HG03095 (cell line): ENCODE results near the gene UNC79.

Experiments
- ATAC-seq: cut with Tn5 transposase; IDR thresholded peaks from one replicate; pipeline ENCODE4 v1.9.1; 2021; ENCODE audit warnings: moderate library complexity; ENCODE audit not compliant: unreplicated experiment

UNC79 gene

DNA sequence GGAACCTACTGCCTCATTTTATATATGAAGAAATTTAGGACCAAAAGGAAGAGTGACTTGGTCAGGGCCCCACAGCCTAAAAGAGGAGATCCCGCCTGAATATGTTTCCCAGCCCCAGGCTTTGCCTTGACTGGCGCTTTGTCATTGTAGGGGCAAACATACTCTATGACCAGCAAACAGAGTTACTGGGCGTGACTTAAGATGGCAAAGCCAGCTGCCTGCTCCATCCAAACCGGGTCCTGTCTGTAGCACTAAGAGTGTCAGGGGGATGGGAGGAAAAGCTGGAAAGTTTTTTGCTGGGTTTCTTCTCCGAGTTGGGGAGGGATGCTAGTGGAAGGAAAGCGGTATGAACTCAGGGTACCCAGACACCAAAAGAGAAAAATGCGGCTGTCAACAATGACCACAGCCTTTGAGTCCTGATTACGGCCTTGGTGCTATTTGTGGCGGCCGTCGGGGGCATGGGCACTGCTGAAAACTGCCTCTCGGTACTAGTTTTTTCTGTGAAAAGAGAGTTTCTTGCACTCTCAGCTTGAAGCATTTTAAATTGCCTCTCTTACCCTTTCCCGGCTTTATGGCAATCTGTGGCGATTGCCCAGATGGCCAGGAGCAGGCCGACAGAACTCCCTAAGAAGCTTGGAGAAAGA, 274.9 kb downstream of the UNC79 start:
- no peak for ATAC-seq

DNA sequence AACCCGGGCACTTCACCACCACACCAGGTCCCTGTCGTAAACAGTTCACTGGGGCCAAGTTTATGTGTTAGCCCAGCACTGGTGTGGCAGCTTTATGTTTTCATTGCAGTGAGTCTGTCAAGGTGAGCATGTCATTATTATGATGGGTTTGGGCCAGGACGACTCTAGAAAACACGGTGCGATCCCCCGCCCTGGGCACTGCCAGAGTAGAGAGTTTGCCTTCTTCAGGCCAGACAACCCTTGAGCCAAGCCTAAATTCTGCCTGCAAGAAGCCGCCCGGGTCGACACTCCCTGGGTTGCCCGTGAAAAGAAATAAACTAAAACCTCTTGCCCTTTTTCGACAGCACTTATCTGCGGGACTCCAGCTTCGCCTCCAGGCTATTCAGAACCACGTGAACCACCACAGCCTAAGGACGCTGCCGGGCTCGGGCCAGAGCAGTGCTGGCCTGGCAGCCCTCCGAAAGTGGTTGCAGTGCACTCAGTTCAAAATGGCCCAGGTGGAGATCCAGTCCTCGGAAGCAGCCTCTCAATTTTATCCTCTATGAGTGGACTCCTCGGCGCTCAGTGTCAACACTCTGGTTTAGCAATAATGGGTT, 275.7 kb downstream of the UNC79 start:
- ATAC-seq, result no peak

DNA sequence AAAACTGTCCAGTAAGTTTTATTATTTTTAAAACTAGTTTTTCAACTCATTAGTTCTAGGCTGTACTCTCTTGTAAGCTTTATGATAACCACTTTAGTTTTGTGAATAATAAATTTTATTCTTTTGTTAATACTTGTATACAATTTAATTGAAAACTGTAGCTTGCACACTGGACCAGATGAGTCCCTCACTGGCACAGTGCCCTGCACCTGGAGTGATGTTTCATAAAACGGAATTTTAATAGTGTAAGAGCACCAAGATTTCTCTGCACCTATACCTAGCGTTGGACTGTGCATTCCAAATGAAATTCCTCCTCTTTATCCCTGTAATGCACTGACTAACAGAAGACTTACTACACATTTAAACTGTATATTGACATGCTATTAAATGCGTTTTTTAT, 276.7 kb downstream of the UNC79 start:
- ATAC-seq, result no peak

DNA sequence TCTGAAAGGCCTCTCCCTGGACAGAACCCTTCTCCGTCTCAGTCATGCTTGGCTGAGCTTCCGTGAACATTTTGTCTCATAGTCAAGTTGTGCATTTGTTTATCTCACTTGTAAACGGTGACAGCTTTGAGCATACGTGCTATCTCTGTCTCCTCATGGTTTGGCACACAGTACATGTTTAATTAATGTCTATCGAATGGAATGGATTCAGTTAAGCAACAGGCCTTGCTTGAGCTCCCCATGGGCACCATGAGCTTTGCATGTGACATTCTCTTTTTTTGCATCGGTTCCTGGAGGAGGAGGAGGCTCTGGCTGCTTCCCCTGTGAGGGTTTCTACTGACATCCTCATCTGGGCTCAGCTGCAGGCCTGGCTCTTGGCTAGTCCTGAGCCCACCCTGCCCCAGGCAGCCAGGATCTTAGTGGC, 277.6 kb downstream of the UNC79 start:
- ATAC-seq, result no peak

DNA sequence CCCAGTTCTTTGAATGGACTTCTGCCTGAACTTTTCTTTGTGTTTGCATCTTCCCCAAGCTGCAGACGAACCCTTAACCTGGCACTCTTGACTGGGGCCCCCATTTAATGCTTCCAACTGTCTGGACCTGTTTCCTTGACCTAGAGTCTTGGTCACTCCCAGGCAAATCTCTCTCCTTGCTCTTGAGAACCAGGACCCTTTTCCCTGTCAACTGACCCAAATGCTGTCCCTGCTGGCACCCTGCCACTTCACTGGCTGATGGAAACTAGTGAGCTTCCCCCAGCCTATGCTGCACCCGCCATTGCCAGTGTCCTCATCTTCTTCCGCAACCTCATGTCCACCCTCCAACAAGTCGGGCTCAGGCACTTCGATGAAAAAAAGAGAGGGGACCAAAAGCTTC, 278.1 kb downstream of the UNC79 start:
- ATAC-seq, result no peak

DNA sequence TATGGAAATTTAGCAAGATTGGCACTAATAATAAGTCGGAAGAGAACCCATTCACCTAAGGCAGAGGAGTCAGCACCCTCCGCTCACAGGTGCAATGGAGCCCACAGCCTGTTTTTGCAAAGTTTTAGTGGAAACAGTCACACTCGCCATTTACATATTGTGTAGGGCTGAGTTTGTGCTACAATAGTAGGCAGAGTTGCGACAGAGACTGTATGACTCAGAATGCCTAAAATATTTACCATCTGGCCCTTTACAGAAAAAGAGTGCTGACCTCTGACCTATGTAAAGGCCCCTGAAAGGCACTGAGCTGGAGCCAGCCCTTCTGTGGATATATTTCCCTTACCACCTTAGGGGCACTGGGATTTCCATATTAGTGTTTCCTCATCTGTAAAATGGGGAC, 278.5 kb downstream of the UNC79 start:
- no peak for ATAC-seq

DNA sequence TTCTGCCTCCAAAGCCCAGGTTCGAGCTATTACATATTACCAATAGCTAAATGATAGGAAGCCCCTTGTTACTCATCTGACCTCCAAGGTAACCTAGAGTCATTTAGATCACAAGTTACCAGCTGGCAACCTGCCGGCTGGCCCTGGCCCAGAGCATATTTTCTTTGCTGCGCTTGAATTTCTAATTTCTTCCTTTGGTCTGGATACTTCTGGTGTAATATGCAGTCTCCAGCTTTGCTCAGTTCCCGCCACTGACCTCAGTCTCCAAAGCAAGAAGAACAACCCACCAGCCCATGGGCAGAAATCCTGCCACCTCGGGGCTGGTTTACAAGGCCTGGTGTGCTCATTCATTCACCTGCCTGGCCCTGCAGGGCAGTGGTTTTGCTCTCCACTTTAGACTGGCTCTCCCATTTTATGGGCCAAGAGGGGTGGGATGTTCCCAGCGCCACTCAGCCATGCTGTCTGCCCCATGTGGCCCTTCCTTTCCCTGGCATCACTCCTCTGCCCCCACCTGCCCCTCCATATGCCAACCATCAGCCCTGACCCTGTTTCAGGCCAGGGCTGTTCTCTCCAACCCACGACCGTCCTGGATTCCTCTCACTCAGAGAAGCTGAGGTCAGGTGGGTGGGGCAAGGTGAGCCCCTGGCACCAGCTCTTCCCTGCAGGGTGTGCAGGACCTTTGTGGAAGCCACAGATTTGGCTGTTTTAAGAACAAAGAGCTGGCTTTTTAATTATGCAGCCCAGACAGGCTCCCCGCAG, 281.5 kb downstream of the UNC79 start:
- no peak for ATAC-seq

DNA sequence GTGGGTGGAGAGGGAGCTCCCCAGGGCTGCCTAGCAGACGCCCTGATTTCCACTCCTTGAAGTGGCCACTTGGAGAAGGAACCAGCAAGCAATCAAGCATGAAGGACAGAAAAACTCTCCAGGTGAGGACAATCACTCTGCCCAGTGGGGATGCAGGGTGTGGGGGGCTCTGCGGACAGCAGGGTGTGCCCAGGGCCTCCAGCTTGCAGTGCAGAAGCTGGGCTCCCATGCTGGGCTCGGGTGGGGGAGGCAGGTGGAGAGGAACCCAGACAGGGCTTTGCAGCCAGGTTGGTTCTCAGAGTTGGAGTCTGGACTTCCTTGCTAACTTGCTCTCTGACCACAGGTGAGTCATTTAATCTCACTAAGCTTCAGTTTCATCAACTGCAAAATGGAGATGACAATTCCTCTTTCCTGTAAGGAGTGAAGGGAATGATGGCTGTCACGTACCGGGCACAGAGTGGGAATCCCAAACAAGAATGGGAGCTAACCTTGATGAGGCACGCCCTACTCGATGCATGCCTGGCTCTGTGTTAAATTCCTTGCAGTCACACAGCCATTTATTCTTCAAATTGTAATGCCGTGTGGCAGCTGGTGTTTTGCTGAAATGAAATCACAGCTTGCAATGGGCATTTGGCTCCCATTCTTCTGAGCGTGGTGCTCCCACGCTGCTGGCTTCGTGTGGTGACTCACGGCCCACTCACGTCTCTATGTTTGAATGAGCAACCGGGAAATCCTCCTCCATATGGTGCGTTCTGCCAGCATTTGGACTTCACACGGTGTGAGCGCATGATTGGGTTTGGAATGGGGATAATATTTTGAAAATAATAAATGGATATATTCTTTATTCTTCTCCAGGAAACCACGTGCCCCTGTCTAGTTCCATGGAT, 282.3 kb downstream of the UNC79 start:
- ATAC-seq, result no peak

DNA sequence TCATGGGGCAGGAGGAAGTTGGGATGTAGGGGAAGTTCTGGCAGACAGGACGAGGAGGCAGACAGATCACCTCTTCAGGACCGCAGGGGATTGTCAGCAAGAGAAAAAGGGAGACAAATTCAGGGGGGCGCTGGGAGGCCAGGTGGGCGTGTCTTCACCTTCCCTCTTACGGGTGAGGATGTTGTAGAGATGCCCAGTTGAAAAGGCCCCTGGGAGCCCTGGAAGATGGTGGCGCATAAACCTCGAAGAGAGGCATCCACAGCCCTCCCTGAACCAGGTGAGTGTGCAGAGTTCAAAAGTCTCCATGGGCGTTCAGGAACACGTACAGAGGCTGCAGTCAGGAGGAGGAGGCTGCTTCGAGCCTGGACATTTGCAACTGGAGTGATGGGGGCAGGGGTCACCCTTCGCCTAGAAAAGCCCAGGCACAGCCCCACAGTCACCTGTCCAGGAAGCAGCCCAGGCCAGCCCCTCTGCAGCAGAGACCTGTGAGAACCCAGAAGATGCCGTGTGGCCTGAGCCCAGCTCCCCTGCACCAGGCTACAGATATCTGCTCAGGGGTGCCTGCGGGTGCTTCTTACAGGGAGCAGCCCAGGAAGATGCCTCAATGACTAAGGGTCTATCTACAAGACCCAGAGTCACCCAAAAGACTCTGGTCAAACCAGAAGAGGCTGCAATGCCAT, 283.1 kb downstream of the UNC79 start:
- ATAC-seq, result no peak

DNA sequence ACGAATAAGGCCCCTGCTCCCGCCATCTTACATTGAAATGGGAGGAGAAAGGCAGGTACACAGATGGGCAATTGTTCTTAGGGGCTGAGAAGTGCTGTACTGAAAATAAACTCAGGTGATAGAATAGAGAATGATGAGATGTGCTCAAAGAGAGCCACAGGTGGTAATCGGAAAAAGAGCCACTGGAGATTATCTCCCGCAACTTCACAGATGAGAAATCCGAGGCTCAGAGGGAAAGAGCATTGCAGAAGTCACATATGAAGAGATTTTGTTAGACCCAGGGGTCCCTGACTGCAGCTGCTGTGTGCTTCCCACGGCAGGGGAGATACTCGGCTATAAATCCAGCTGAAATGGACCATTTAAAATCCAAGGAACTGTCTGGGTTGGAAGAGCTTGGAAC, 283.9 kb downstream of the UNC79 start:
- no peak for ATAC-seq

DNA sequence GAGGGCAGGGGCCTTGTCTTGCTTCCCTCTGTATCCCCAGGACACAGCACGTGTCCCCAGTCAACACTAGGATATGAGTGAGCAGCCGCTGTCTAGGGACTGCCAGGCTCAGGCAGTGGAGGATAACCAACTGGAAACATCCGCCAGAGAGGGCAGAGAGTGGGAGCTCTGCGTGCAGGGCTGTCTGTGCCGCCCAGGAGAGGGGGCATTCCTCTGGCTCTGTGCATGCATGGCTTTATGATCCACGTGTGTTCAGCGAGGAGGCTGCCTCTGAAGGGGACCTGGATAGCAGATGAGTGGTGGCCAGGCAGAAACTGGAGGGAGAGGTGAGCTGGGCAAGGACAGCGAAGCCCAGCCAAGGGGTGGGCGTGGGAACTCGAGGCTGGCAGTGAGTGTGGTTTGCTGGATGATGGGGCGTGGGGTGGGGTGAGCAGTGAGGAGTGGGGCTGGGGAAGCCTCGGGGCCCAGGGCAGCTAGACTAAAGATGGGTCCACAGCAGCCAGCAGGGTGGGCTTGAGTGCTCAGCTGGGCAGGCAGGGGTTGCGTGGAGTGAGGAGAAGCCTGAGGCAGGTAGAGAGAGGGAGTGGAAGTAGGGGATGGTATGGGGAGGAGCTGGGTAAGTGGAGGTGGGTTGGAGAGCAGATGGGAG, 284.7 kb downstream of the UNC79 start:
- ATAC-seq, result no peak

DNA sequence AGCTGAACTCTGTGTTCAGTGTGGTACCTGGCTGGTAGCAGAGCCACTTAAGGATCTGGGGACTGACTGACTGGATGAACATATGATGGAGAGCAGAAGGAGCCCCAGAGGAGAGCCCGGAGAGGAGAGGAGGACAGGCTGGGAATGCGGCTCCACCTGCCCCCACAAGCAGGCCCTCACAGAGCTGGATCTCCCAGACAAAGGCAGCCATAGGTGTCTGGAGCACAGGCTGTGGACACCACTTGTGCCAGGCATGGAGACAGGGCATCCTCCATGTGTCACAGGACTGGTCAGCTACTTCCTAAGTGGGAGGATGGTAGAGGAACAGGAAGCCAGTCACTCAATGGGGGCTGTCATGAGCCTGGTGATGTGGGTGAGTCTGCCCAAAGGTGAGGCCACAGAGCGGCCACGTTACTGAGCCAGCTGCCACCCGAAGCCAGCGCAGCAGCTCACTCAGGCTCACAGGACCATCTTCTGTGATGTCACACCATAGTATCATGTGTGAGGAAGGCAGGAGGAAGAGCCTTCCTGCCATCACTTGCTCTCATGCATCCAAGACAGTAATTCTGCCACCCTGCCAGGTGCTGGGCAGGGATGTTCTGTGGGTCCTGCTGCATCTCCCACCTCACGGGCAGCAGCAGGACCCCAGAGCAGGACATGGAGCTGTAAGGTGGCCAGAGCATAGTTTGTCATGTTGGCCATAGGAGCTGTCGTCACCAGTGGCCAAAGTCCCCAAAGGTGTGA, 285.4 kb downstream of the UNC79 start:
- ATAC-seq, result no peak

DNA sequence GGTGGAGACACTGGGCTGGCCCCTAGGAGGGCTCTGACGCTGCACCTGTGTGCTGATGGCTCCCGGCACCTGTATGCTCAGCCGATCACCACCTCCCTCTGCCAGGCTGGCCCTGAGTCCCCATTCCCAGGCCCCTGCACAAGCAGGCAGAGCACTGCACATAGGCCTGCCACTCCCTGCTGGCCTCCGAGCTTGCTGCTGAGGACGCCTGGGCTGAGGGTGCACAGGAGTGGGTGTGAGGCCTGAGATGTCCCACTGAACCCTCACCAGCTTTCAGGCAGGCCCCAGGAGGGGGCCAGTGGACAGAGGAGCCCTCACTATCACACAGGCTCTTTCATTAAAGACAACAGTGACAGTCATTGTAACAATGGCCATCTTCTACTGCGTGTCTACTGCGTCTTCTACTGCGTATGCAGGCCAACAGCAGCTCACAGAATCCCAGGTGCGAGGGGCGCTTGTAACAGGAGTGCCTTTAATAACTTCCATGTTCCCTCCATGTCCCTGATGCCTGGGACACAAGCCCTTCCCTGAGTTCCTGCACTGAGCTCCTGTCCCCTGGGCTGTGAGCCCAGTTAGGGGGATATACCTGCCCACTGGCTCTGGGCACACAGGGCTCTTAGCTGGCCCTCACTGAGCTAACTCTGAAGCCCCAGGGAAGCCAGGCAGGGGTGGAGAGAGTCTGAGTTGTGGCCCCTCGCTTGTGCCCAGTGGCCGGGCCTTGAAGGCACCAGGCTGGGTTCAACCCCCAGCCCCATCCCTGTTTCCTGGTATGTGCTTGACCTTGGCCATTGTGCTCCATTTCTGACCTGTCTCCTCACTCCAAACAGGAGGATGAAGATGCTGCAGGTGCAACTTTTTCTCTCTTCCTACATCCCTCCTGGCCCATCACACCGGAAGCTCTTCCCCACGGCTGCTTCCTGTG, 286.3 kb downstream of the UNC79 start:
- no peak for ATAC-seq

DNA sequence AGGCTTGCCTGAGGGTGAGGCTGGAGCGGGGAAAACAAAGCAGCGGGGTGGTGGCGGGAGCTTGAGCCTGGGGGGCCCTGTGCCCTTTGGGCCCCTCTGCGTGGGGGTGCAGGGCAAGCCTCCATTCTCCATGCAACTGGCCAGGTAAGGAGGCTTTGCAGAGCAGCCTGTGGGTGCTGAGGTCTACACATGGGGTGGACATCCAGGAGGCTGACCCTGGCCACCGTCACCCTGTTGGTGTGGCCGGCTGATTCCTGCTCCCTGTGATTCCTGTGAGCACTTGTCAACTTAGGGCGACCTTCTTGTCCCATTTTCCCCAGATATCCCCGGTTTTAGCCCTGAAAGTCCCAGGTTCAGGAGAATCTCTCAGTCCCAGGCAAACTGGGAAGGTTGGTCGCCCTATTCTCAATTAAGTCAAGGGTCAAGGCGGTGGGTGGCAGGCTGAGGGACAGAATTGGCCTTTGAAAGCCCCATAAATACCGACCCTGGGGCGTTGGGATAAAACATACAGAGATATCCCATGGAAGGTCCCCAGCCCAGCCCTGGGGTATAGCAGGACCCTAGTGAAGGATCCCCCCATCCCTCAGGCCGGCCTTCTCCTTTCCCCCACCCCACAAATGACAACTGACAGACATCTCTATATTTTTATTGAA, 287.1 kb downstream of the UNC79 start:
- ATAC-seq, result no peak

DNA sequence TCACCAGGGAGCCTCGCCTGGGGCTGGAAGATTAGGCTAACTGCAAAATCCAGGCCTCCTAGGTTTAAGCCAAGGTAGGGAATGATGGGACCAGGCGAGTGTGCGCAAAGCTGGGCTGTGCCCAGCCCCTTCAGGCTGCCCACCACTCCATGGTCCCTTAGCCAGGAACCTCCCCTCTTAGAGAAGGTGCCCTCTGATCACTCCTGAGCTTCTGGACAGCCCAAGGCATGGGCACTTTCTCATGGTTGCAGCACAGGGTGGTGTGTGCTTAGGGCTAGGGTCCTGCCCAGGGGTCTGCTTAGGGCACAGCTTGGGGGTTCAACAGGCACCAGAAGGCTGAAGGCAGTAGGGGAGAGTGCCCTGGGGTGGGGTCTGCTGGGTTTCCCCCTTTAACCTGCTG, 288.5 kb downstream of the UNC79 start:
- ATAC-seq, result no peak

DNA sequence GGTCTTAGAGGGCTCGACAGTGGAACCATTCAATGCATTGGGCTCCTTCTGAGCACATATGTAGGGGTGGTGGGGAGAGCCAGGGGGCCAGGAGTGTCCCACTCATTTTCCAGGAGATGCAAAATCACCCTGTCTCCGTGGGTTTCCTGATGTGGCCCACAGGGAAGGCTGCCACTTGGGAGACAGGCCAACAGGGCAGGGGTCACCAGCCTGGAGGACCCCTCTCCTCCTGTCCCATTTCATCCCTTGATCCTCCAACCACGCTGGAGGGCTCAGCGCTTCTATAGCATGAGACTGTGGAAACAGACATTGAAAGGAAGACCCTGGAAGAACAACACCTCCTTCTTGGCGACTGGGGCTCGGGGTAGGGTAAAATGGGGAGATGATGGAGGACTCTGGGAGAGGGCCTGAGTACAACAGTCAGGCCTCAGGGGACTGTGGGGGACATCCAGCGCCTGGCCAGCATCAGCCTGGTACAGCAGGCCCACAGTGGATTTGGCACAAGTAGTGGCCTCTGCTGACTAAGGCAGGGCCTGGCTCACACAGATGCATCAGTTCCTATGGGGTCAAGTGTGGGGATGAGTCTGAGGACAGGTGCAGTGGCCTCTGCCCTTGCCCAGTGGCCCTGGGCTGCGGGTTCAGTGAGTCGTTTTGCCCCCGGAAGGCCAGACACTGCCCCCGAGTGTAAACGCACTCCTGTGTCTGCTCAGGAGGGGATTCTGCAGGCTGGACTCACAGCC, 289.5 kb downstream of the UNC79 start:
- ATAC-seq, result no peak

DNA sequence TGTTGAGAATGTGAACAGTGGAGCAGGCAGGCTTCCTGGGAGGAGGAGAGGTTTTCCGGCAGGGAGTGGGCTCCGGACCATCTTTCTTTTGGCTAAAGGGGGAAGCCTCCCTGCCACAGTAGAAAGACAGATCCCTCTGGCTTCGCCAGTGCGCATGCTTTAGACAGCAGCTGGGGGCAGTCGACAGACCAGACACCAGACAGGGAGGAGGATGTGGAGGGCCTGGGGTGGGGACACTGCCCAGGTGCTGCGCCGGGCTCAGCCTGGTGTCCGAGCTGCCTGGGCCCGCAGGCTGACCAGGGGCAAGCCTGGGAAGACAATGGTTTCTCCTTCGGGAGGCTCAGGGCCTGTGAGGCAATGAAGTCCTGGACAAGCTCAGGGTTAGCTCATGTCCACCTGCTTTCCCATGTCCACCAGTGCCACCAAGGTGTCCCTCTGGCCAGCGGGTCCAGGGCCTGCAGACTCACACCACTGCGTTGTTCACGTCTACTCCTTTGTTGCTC, 290.3 kb downstream of the UNC79 start:
- ATAC-seq, result no peak
